ENCODE data around the gene LMAN2.
A peak's percentile ranks its signal among the peaks of the same experiment; 100 is the strongest.

LMAN2 gene, protein sequence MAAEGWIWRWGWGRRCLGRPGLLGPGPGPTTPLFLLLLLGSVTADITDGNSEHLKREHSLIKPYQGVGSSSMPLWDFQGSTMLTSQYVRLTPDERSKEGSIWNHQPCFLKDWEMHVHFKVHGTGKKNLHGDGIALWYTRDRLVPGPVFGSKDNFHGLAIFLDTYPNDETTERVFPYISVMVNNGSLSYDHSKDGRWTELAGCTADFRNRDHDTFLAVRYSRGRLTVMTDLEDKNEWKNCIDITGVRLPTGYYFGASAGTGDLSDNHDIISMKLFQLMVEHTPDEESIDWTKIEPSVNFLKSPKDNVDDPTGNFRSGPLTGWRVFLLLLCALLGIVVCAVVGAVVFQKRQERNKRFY
- long read RNA-seq, donor 1, transcript LMAN2-201 (8 exons, 1,800 nt), result major isoform, 68 of 157 reads
- long read RNA-seq, donor 1, partial matches to known transcripts, result 50 of 157 reads
- long read RNA-seq, donor 1, other reads (novel, unspliced or antisense), result 34 of 157 reads
- long read RNA-seq, donor 2, transcript LMAN2-201 (8 exons, 1,800 nt), result major isoform, 37 of 43 reads
- long read RNA-seq, donor 2, partial matches to known transcripts, result 0 of 43 reads
- long read RNA-seq, donor 2, other reads (novel, unspliced or antisense), result 6 of 43 reads
- long read RNA-seq, donor 3, transcript LMAN2-201 (8 exons, 1,800 nt), result major isoform, 36 of 38 reads
- long read RNA-seq, donor 3, partial matches to known transcripts, result 0 of 38 reads
- long read RNA-seq, donor 3, other reads (novel, unspliced or antisense), result 0 of 38 reads
- long read RNA-seq, donor 4, transcript LMAN2-201 (8 exons, 1,800 nt), result major isoform, 38 of 84 reads
- long read RNA-seq, donor 4, partial matches to known transcripts, result 31 of 84 reads
- long read RNA-seq, donor 4, other reads (novel, unspliced or antisense), result 13 of 84 reads
- long read RNA-seq, donor 5, transcript LMAN2-201 (8 exons, 1,800 nt), result major isoform, 73 of 158 reads
- long read RNA-seq, donor 5, partial matches to known transcripts, result 35 of 158 reads
- long read RNA-seq, donor 5, other reads (novel, unspliced or antisense), result 47 of 158 reads
- long read RNA-seq, donor 6, transcript LMAN2-201 (8 exons, 1,800 nt), result major isoform, 45 of 62 reads
- long read RNA-seq, donor 6, partial matches to known transcripts, result 6 of 62 reads
- long read RNA-seq, donor 6, other reads (novel, unspliced or antisense), result 6 of 62 reads
- long read RNA-seq, donor 7, transcript LMAN2-201 (8 exons, 1,800 nt), result major isoform, 83 of 107 reads
- long read RNA-seq, donor 7, partial matches to known transcripts, result 14 of 107 reads
- long read RNA-seq, donor 7, other reads (novel, unspliced or antisense), result 6 of 107 reads
- long read RNA-seq, donor 8, transcript LMAN2-201 (8 exons, 1,800 nt), result major isoform, 71 of 81 reads
- long read RNA-seq, donor 8, partial matches to known transcripts, result 0 of 81 reads
- long read RNA-seq, donor 8, other reads (novel, unspliced or antisense), result 7 of 81 reads

DNA sequence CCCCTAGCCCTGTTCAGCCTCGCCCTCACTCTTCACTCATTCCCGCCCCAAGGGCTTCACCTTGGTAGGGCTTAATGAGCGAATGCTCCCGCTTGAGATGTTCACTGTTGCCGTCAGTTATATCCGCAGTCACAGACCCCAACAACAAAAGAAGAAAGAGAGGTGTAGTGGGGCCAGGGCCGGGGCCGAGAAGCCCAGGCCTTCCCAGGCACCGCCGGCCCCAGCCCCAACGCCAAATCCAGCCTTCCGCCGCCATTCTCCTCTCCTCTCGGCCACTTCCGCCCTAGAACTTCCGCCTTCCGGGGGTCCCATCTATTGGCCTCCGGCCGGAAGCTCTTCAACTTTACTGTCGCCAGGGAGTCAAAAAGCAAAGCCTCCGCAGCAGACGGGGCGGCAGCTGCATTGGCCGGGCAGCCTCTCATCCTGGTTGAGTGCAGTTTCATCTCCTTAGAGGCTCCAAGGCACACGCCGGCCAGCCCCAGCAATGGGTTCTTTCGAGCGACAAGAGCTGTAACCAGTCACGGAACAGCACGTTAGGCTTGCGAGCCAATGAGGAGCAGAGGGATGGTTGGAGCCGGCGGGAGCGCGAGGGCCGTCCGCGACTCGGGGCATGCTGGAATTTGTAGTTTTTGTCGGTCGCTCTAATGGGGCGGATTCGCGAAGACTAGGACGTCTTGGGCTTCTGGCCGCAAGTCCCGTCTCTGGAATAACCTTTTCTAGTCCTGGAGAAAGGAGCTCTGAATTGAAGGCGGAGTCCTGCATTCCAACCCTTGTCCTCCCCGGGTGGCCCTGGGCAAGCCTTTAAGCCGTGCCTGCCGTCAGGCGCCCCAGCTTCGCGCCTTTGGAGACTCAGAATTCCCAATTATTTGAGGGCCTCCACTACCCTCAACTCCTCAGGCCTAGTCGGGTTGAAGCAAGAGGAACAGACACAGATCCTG lies at the start of gene LMAN2:
TSS of gene LMAN2 (minus strand) at position 277 of the 938 bp plus-strand sequence. CDS start at position 256, 21 bp downstream.
- peak; percentile 97 for DNase-seq

DNA sequence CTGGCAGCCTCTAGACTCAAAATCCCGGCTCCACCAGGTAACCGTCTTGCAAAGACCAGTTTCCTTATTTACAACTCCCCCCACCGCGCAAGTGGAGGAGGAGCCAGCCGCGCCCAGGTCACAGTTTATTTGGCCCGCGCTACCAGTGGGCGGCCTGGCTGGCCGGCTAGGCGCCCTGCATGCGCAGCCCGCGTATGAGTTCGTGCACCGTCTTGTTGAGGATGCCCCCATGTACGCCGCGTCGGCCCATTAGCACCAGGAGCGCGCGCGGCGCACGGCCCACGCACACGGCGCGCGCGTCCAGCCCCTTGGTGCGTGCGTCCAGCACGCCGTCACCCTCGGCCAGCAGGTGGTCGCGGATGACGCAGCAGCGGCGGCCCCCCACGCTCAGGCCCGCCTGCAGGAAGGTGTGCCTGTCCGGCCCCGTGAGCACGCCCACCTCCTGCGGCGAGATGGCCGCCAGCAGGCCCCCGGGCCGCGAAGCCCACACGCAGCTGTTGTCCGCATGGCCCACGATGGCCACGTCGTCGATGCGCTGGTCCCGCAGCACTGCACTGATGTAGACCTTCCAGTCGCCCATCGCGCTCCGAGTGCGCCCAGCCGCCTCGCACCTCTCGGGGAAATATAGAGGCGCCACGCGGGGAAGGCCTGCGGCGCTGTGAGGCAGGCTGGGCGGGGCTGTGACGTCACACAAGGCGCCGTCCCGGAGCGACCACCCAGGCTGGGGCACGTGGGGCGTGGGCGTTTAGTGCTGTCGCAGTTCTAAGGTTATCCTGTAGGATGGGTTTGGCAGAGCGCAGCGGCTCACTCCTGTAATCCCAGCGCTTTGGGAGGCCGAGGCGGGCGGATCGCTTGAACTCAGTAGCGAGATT lies 48.8 kb upstream of the LMAN2 start, which contains the start of gene PFN3:
TSS of gene PFN3 (minus strand) at position 665 of the 872 bp plus-strand sequence. CDS start at position 580, 85 bp downstream.
- peak; percentile 73 for DNase-seq

- DNase-seq, result no peak
Observed at GRCh38 chr5:177397875-177398390, 46.5 kb upstream of the LMAN2 start.

- no peak for DNase-seq
Observed at GRCh38 chr5:177396807-177397206, 45.3 kb upstream of the LMAN2 start.

DNA sequence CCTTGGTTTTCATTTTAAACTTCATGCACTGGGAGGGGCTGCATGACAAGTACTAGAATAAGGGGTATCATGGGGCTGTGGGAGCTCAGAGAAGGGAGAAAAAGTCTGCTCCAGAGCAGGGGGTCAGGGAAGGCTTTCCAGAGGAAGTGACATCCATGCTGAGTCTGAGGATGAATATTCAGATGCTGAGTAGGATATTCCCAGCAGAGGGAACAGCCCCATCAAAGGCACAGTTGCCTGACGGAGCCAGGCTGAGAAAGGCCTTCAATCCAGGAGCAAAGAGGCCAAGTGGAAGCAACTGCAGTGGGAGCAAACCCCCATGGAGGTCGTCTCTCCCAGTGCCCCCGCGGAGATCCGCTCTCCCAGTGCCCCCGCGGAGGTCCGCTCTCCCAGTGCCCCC lies 44.6 kb upstream of the LMAN2 start:
- no peak for DNase-seq

DNA sequence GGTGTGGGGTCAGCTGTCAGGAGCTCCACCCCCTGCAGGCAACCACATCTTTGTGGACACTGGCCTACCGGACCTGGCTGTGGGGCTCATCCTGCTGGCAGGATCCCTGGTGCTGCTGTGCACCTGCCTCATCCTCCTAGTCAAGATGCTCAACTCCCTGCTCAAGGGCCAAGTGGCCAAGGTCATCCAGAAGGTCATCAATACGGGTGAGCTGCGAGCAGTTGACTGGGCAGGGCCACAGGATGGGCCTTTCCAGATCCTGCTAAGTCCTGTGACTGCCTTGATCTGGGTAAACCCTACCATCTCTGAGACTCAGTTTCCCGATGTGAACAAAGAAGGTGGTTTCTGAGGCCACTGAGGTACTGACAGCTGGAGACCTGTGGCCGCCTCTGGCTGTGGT lies 42.5 kb upstream of the LMAN2 start:
- DNase-seq, result no peak

GRCh38 chr5:177393206-177393765 lies 41.8 kb upstream of the LMAN2 start:
- no peak for DNase-seq

DNA sequence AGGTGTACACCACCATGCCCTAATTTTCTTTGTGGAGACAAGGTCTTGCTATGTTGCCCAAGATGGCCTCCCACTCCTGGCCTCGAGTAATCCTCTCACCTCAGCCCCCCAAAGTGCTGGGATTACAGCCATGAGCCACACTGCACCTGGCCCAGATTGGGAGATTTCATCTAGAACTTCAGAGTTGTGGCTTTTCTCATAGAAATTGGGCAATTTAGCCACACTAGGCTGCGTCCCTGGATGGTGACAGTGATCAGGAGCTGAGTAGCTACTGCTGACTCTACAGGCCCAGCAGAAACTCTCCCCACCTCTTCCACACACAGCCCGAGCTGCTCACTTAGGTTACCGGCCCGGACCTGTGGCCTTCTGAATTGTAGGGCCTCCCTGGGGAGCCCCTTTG lies 41.3 kb upstream of the LMAN2 start:
- no peak for DNase-seq

DNA sequence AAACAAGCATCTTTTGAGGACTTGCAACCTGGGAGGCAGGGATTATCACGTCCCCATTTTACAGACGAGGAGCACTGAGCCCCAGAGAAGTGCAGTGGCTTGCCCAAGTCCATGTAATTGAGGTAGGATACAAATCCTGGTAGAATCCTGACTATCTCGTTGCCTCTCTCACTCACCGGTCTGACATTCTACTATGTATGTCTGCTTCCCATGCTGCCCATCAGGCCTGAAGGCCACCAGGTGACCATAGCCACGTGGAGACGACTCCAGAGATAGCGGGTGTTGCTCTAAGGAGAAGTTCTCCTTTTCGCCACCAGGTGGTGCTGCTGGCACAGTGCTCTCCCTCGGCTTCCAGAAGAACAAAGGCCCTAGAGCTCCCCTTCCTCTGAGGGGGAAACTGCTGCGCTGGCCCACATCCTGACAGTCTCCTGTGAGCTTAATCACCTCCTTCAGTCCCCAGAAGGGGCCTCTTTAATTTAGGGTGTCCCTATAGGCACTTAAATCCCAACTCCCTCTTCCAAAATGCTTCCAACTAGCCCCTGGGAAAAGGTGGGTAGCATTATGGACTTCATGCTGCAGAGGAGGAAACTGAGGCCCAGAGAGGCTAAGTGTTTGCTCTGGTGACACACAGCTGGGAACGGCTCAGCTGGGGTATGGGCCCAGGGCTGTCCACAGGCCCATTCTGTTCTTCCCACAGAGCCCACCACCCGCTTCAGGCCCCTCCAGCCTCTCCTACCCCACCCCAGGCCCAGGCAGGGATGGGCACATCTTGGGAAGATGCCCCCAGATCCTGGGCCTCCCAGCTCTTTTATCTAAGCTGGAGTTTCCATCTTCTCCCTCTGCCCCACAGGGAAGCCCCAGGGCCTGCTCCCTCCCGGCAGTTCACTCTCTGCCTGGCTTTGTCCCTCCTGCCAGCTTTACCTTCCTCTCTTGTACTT lies 39.2 kb upstream of the LMAN2 start:
- peak; percentile 77 for DNase-seq

DNA sequence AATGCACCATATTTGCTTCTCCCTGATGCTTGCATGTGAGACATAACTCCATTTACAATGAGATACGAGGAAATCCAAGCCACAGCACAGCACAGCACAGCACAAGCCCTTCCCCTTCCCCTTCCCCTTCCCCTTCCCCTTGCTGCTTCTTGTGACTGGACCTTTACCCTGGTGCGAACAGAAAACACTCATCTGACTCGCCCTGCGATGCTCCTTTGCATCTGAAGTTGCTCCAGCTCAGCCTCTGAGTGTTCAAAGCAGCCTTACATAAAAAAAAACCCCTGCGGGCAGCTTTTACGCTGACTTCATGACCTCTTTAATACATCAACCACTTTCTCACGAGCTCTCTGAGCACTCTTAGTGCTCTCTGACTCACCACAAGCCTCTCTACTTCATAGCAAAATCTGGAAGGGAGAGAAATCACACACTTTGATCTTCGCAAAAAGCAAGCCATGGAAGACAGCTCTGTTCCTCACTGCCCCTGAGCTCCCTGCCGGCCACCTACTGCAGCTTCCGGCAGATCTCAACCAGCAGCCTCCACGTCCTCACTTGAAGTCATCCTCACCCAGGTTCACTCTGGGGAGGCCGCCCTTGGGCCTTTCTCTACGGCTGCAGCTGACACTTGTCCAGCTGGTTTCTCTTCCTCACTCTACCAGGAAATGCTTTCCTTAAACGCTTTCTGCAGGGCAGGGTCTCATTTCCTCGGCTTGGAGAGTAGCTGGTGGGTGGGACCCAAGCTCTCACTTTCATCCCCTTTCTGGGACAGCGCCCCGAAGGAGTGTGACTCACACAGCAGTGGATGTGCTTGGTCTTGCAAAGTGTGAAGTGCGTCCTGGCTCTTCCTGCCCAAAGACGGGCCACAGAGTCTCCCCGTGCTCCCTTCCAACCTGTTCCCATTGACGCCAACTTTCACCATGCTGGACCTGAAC lies 38.0 kb upstream of the LMAN2 start:
- DNase-seq, result no peak

DNA sequence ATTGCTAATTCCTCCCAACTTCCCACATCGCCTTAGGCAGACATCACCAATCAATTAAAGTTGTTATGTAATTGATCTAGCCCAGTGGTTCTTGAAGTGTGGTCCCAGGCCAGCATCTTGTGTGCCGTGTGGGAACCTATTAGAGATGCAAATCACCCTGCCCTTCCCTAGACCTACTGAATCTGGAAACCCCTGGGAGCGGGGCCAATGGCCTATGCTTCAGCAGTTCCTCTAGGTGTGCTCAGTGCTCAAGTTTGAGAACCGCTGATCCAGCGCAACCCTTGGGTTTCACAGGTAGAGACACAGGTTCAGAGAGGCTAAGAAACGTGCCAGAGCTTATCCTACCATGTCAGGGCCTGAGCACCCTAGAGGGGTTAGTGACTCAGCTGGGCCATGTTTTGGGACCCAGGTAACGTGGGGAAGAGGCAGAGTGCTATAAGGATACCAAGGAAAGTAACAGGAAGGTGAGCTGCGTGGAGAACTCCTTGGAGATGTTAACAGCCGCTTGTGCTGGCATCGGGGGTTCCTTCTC lies 37.1 kb upstream of the LMAN2 start:
- no peak for DNase-seq

GRCh38 chr5:177387405-177387804 lies 35.9 kb upstream of the LMAN2 start:
- DNase-seq, result no peak

DNA sequence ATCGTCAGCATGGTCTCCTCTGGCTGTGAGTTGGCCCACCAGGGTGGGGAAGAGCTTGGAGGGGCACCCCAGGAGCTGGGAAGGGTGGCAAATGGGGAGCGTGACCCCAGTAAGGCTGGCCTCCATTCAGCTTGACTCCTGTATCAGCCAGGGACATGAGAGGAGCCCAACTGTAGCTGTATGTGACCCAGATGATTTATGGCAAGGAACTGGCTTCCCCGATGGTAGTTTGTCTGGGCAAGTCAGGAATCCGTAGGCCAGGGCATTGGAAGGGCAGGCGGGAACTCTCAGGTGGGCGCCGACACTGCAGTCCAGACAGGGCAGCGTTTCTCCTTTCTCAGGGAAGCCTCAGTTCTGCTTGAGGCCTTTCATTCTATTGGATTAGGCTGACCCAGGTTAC lies 35.1 kb upstream of the LMAN2 start:
- no peak for DNase-seq

GRCh38 chr5:177385720-177386119 lies 34.3 kb upstream of the LMAN2 start:
- no peak for DNase-seq

DNA sequence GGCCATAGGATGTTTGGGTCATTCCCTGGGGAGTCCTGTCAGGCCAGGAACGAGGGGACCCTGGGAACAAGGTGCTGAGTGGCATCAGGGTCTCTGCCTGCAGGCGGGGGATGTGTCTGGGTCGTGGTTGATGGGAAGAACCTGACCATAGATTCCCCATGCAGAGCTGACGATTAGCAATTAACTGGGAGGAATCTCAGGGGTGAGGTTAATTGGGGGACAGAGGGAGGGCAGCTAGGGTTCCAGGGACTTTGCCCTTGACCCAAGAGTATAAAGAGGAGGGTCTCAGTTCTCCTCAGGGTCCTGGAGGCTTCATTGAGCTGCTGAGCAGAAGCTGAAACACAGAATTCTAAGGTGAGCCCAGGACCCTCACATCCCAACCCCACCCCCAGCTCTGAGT lies 32.7 kb upstream of the LMAN2 start, which contains the start of gene SLC34A1:
TSS of gene SLC34A1 (plus strand) at position 301 of the 400 bp plus-strand sequence. CDS start 1,308 bp downstream, outside the sequence.
- DNase-seq, result no peak

DNA sequence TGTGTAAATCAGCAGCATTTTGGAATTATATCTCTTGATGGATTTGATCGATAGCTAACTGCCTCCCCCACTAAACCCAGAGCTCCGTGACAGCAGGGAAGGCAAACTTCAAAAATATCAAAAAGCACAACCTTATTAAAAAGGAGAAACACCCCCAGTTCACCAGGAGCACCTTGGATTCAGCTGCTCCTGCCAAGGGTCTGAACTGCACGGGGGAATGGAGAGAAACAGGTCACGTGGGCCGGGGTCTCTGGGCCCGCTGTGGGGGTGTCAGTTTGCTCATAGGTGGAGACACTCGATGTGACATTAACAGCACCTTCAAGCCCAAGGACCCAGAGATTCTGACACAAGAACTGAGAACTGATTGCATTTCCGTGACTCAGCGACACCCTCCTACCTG lies 31.7 kb upstream of the LMAN2 start:
- no peak for DNase-seq
